NCI-H2081 treated with DMSO at 0.1 percent for 48 hours (cell line): ENCODE measurements around the gene SMARCA2.

Source experiments
- DNase-seq: peaks from one replicate; lab custom pipeline; 2025; lab: John Stamatoyannopoulos, UW

SMARCA2 gene

GRCh38 chr9:2096376-2096970, 81.3 kb downstream of the SMARCA2 start:
- no peak for DNase-seq

DNA sequence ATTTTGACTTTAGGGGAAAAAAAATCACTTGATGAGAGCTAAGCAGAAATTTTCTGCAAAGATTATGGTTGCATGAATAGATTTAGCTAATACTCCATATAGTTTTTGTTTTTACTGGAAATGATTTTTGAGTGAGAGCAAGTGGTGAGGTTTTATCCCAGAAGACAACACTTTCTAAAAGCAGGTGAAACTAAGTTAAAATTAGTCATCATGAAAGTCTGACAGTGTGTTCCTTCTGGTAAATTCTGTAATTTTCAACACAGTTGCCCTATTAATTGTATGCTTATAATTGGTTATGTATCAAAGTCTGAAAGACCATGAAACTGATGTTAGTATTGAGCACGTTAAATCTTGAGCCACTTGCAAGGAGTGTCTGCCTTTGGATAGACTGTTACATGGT, 91.5 kb downstream of the SMARCA2 start:
- no peak for DNase-seq

- no peak for DNase-seq
Measured at GRCh38 chr9:2107906-2108451, 92.8 kb downstream of the SMARCA2 start.

DNA sequence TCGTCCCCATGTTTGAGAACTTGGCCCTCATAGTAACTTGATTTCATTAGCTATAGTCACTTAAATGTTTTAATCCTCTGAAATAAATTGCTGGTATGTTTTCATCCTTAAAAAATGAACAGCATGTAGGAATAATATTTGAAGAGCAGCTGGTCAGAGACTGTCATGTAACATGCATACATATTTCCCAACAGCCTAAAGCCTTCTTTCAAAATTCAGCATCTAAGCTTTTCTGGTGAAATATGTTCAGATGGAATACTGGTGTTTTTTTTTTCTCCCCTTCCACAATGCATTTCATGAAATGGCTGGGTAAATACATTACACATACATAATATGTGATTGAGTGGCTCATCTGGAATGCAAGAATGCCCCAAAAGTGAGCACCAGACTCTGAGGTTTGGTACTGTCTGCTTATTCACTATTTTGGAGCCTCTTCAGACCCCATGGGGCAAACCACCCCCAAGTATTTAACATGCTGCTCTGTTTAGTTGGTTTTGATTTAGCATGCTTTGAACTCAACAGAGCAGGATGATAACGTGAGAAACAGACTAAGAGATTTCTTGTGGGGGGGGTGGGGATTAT, 94.0 kb downstream of the SMARCA2 start:
- DNase-seq: no peak

DNA sequence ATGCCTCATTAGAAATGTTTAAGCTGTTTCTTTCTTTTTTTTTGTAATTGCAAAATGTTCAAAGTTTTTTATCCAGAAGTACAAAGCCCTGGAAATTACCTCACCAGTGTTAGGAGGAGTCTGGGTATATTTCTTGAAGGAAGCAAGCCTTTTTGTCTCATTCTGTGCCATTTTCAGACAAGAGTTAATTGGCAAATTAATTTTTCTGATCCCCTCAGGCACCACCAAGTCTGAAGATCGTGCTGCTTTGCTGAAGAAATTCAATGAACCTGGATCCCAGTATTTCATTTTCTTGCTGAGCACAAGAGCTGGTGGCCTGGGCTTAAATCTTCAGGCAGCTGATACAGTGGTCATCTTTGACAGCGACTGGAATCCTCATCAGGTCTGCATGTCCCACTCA, 94.9 kb downstream of the SMARCA2 start:
- DNase-seq: no peak

- DNase-seq: no peak
Measured at GRCh38 chr9:2116073-2116472, 100.9 kb downstream of the SMARCA2 start.

DNA sequence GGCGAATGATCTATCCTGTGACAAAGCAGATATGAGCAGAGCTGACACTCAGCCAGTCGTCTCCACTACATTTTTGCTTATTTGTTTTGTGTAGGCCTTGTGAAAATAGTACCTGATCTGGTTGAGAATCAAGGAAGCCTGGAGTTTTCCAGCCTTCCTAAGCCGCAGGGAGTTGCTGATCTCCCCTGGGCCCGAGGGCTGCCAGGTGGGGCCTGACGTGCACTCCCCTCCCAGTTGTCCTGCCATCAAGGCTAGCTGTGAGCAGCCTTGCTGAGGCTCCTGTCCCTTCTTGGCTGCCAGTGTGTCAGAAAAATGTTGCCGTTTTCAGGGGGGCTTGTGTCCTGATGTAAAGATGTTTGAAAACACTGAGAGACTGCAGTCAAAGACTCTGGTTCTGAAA, 102.4 kb downstream of the SMARCA2 start:
- DNase-seq: no peak

- DNase-seq: no peak
Measured at GRCh38 chr9:2119566-2119965, 104.4 kb downstream of the SMARCA2 start.

GRCh38 chr9:2120926-2121689, 106.0 kb downstream of the SMARCA2 start:
- no peak for DNase-seq

DNA sequence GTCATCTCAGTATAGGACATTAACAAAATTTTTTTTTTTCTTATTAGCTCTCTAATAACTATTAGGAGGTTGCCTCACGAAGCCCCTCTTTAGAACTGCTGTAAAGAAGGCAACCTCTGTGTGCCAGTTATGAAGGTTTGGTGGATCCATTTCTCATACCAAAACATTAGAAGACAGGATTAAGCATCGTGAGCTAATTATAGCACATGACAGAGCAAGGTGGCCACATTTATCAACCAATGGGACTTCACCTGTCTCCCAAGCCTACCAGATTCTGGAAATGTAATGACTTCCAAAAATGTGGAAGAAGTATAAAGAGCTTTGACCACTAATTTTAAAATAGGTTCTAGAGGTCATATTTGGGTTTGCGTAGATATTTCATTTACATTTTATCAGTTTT, 107.2 kb downstream of the SMARCA2 start:
- DNase-seq: no peak

GRCh38 chr9:2125906-2126305, 110.8 kb downstream of the SMARCA2 start:
- DNase-seq: no peak

DNA sequence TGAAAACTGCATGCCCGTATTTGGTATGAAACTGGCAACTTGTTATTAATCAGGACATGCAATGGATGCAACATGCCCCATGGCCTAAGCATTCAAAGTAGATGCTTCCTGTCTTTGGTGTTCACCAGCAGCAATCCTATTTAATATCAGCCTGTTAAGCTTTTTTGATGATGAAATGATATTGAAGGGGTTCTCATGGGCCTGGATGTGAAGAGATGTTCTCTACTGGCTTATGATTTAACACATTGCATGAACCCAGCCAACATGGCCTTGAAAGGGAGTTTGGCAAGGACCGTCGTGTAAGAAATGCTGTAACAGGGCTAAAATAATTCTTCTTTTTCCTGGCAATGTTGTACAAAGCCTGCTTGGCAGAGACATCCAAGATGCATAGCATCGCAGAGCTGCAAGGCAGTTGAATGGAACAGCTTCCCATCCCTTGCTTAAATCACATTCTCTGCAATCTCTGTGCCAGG, 111.2 kb downstream of the SMARCA2 start:
- DNase-seq: no peak

DNA sequence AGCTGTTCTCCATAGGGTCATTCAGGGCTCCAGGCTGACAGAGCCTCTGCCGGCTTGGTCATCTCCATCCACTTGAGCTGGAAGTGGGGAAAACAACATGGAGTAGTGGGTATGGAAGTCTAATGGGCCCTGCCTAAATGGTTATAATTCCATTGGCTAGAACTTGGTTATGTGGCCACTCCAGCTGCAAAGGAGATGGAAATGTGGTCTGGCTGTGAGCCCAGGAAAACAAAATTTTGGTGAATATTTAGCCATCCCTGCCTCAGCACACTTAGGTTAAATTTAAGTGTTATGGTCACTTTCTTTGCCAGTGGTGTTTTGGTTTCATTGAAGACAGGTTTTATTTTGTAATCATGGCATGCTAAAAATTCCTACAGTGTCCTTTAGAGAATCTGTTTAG, 112.3 kb downstream of the SMARCA2 start:
- no peak for DNase-seq

GRCh38 chr9:2128141-2128540, 113.0 kb downstream of the SMARCA2 start:
- DNase-seq: no peak

GRCh38 chr9:2128618-2129017, 113.5 kb downstream of the SMARCA2 start:
- no peak for DNase-seq

- no peak for DNase-seq
Measured at GRCh38 chr9:2130941-2131340, 115.8 kb downstream of the SMARCA2 start.

DNA sequence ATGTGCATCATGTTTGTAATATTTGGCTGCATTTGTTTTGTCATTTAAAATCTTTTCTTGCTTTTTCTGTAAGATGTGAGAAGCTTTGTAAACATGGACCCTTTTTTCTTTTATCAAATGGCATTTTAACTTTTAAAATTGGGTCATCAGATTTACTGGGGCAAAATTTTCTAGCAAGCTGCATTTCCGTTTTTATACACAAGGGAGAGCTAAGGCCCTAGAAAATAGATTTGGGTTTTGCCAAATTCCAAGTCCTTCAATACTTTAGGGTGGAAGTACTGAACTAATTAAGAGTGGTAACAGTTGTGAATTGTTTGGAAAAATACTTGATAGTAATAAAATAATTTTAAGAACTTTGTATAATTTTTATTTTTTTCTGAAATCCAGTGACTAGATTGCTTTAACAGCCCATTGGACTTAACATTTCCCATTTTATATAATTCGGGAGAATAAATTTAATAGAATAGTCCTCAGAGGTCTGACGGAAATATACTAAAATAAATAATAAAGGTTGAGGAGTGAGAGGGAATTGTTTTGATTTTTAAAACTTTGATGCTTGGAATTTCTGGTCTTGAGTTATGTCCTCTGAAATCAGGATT, 117.4 kb downstream of the SMARCA2 start:
- DNase-seq: no peak

DNA sequence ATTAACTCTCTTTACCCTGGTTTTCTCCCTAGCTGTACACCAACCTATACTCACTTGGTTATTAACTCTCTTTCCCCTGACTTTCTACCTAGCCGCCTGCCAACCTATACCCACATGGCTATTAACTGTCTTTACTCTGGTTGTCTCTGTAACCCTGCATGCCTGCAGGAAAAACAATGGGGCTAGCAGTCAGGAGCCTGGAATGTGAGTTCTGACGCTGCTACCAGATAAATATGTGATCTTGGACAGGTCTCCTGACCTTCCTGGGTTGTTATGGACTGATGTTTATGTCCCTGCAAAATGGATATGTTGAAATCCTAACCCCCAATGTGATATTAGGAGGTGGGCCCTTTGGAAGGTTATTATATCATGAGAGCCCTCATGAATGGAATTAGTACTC, 119.2 kb downstream of the SMARCA2 start:
- no peak for DNase-seq

- DNase-seq: no peak
Measured at GRCh38 chr9:2138646-2139045, 123.5 kb downstream of the SMARCA2 start.

- no peak for DNase-seq
Measured at GRCh38 chr9:2140600-2141223, 125.6 kb downstream of the SMARCA2 start.

GRCh38 chr9:2142212-2142611, 127.1 kb downstream of the SMARCA2 start:
- no peak for DNase-seq

- no peak for DNase-seq
Measured at GRCh38 chr9:2144619-2145018, 129.5 kb downstream of the SMARCA2 start.
